Mesenchymal stem cell (in vitro differentiated cells and primary cell): ENCODE data around the gene SERPINI1.

Experiments used
- DNase-seq: peaks from one replicate; pipeline ENCODE4 v3.0.0-alpha.2; 2013
- H2AFZ ChIP-seq: one replicate; pipeline ENCODE4 v1.6.1; 2013; ENCODE audit warnings: low read depth, mild to moderate bottlenecking, control low read depth, inconsistent platforms, low read length, moderate library complexity
- H2AK5ac ChIP-seq: 2 replicates; pipeline ENCODE4 v1.6.1; 2013; ENCODE audit warnings: low read length, moderate library complexity, mild to moderate bottlenecking, inconsistent platforms; ENCODE audit not compliant: severe bottlenecking
- H2BK120ac ChIP-seq: one replicate; pipeline ENCODE4 v1.6.1; 2013; ENCODE audit warnings: low read depth, mild to moderate bottlenecking, inconsistent platforms, low read length, moderate library complexity
- H2BK12ac ChIP-seq, 2 experiments: one replicate each; pipeline ENCODE4 v1.6.1; 2013; ENCODE audit warnings: inconsistent platforms in 2 of 2, low read length in 2 of 2, mild to moderate bottlenecking in 2 of 2, moderate library complexity in 2 of 2, control low read depth in 1 of 2
- H2BK15ac ChIP-seq: one replicate; pipeline ENCODE4 v1.6.1; 2013; ENCODE audit warnings: mild to moderate bottlenecking, low read depth, inconsistent platforms; ENCODE audit not compliant: poor library complexity, severe bottlenecking
- H2BK5ac ChIP-seq: 2 replicates; pipeline ENCODE4 v1.6.1; 2013; ENCODE audit warnings: low read depth, mild to moderate bottlenecking, low read length, control low read depth, inconsistent platforms; ENCODE audit not compliant: poor library complexity, severe bottlenecking
- H3K14ac ChIP-seq, 2 experiments: one replicate each; pipeline ENCODE4 v1.6.1; 2013; ENCODE audit warnings: inconsistent platforms in 2 of 2, low read length in 2 of 2, control low read depth in 1 of 2, mild to moderate bottlenecking in 1 of 2, moderate library complexity in 1 of 2
- H3K18ac ChIP-seq, 2 experiments: one replicate each; pipeline ENCODE4 v1.6.1; 2013; ENCODE audit warnings: inconsistent platforms in 2 of 2, low read length in 2 of 2, control low read depth in 1 of 2, low read depth in 1 of 2, mild to moderate bottlenecking in 1 of 2
- H3K23ac ChIP-seq, 2 experiments: one replicate each; pipeline ENCODE4 v1.6.1; 2013; ENCODE audit warnings: inconsistent platforms in 2 of 2, low read length in 2 of 2, mild to moderate bottlenecking in 2 of 2, moderate library complexity in 2 of 2, control low read depth in 1 of 2
- H3K27ac ChIP-seq: 2 replicates; pipeline ENCODE4 v1.5.1; 2013; ENCODE audit warnings: mild to moderate bottlenecking, moderate library complexity, low read length, control low read depth, inconsistent platforms; ENCODE audit not compliant: poor library complexity, severe bottlenecking
- H3K27me3 ChIP-seq, 2 experiments: 2 replicates each; pipeline versions ENCODE4 v1.6.1 to v1.7.0; 2013; ENCODE audit warnings: low read length in 2 of 2, mild to moderate bottlenecking in 2 of 2, moderate library complexity in 2 of 2, control low read depth in 1 of 2, inconsistent platforms in 1 of 2; ENCODE audit not compliant: control insufficient read depth in 1 of 2, insufficient read depth in 1 of 2
- H3K36me3 ChIP-seq, 2 experiments: 2 replicates each; pipeline versions ENCODE4 v1.6.1 to v1.7.0; 2013; ENCODE audit warnings: low read length in 2 of 2, control low read depth in 1 of 2, inconsistent platforms in 1 of 2, low read depth in 1 of 2, mild to moderate bottlenecking in 1 of 2; ENCODE audit not compliant: insufficient read depth in 2 of 2, control insufficient read depth in 1 of 2
- H3K4ac ChIP-seq, 2 experiments: one replicate each; pipeline ENCODE4 v1.6.1; 2013; ENCODE audit warnings: inconsistent platforms in 2 of 2, low read length in 2 of 2, mild to moderate bottlenecking in 2 of 2, moderate library complexity in 2 of 2, control low read depth in 1 of 2, low read depth in 1 of 2
- H3K4me1 ChIP-seq: 2 replicates; pipeline ENCODE4 v1.6.1; 2013; ENCODE audit warnings: low read depth, low read length, control low read depth; ENCODE audit not compliant: control insufficient read depth, insufficient read depth
- H3K4me2 ChIP-seq: 2 replicates; pipeline ENCODE4 v1.6.1; 2013; ENCODE audit warnings: low read length, mild to moderate bottlenecking, inconsistent platforms; ENCODE audit not compliant: poor library complexity, severe bottlenecking
- H3K4me3 ChIP-seq, 2 experiments: 2 replicates each; pipeline versions ENCODE4 v1.5.1 to v1.7.0; 2013; ENCODE audit warnings: low read length in 2 of 2, mild to moderate bottlenecking in 2 of 2, control low read depth in 1 of 2, low read depth in 1 of 2; ENCODE audit not compliant: insufficient read depth in 1 of 2
- H3K79me1 ChIP-seq: replicated peaks from 2 replicates; pipeline ENCODE4 v1.6.1; 2013; ENCODE audit warnings: mild to moderate bottlenecking, control low read depth, low read length, inconsistent platforms; ENCODE audit not compliant: poor library complexity, severe bottlenecking
- H3K9ac ChIP-seq: 2 replicates; pipeline ENCODE4 v1.7.0; 2013; ENCODE audit warnings: mild to moderate bottlenecking, low read length, moderate library complexity
- H3K9me3 ChIP-seq: 2 replicates; pipeline ENCODE4 v1.7.0; 2013; ENCODE audit warnings: mild to moderate bottlenecking, low read length; ENCODE audit not compliant: control insufficient read depth
- H4K8ac ChIP-seq: one replicate; pipeline ENCODE4 v1.6.1; 2013; ENCODE audit warnings: inconsistent platforms, mild to moderate bottlenecking, low read length, moderate library complexity
- H4K91ac ChIP-seq: one replicate; pipeline ENCODE4 v1.6.1; 2013; ENCODE audit warnings: mild to moderate bottlenecking, low read length, inconsistent platforms
- WGBS: methylation state at CpG from one replicate; pipeline ENCODE4 v1.1.7; 2013; ENCODE audit warnings: mixed read lengths; 5-methylcytosine and 5-hydroxymethylcytosine counted together

Gene SERPINI1

GRCh38 chr3:167711439-167711838 is 24.1 kb upstream of the SERPINI1 start:
- Histone ChIP-seq H3K23ac (no peak overlapping the region), H3K4me1 (no peaks in the 10 kb centered on the region), H3K4me2 (no peak overlapping the region), H2BK12ac (no peak overlapping the region), H3K36me3 (peaks cover 12 to 52% of the 10 kb centered on the region in 2 experiments), H3K9ac (no peak overlapping the region), H3K79me1 (peaks cover 17% of the 10 kb centered on the region), H3K4ac (no peak overlapping the region), H2AFZ (no peak overlapping the region), H4K8ac (no peak overlapping the region), H2BK120ac (no peak overlapping the region), H3K14ac (no peak overlapping the region), H2AK5ac (no peak overlapping the region), H2BK15ac (no peak overlapping the region), H3K9me3 (no peaks in the 10 kb centered on the region), H3K4me3 (no peak overlapping the region), H3K27me3 (no peaks in the 10 kb centered on the region), H3K27ac (no peak overlapping the region), H4K91ac (no peak overlapping the region), H2BK5ac (no peak overlapping the region), H3K18ac (no peak overlapping the region)
- no peak for DNase-seq
- 100% methylated on average over 1 of the region's 1 CpG for WGBS

- Histone ChIP-seq H3K4me3 (no peak overlapping the region), H3K9ac (no peak overlapping the region), H2BK5ac (no peak overlapping the region), H3K27me3 (no peaks in the 10 kb centered on the region), H3K23ac (no peak overlapping the region), H4K8ac (no peak overlapping the region), H2BK15ac (no peak overlapping the region), H3K4me1 (no peaks in the 10 kb centered on the region), H3K4me2 (no peak overlapping the region), H3K9me3 (no peaks in the 10 kb centered on the region), H3K14ac (no peak overlapping the region), H2AFZ (no peak overlapping the region), H3K4ac (no peak overlapping the region), H4K91ac (no peak overlapping the region), H3K79me1 (peaks cover 19% of the 10 kb centered on the region), H2BK12ac (no peak overlapping the region), H3K27ac (no peak overlapping the region), H2BK120ac (no peak overlapping the region), H3K18ac (no peak overlapping the region), H2AK5ac (no peak overlapping the region), H3K36me3 (peaks cover 12 to 50% of the 10 kb centered on the region in 2 experiments)
- no peak for DNase-seq
- WGBS = no CpG with 5 or more reads among the region's 3 CpGs
These were observed 23.1 kb upstream of the SERPINI1 start for GRCh38 chr3:167712445-167712844.

GRCh38 chr3:167714871-167715270 is 20.6 kb upstream of the SERPINI1 start:
- Histone ChIP-seq H3K14ac (no peak overlapping the region), H3K79me1 (peaks cover 16% of the 10 kb centered on the region), H3K4me1 (no peaks in the 10 kb centered on the region), H2BK12ac (no peak overlapping the region), H2BK5ac (no peak overlapping the region), H3K23ac (no peak overlapping the region), H3K4me3 (no peak overlapping the region), H3K4ac (no peak overlapping the region), H3K9ac (no peak overlapping the region), H2BK15ac (no peak overlapping the region), H3K27me3 (no peaks in the 10 kb centered on the region), H3K36me3 (peaks cover 4 to 53% of the 10 kb centered on the region in 2 experiments), H2BK120ac (no peak overlapping the region), H3K27ac (no peak overlapping the region), H4K91ac (no peak overlapping the region), H4K8ac (no peak overlapping the region), H3K4me2 (no peak overlapping the region), H2AFZ (no peak overlapping the region), H3K9me3 (no peaks in the 10 kb centered on the region), H2AK5ac (no peak overlapping the region), H3K18ac (no peak overlapping the region)
- DNase-seq = no peak
- no CpG with 5 or more reads among the region's 1 CpG for WGBS

- no CpG with 5 or more reads among the region's 2 CpGs for WGBS
- Histone ChIP-seq H3K9me3 (no peaks in the 10 kb centered on the region), H3K18ac (no peak overlapping the region), H2AFZ (no peak overlapping the region), H2BK120ac (no peak overlapping the region), H2AK5ac (no peak overlapping the region), H3K27me3 (no peaks in the 10 kb centered on the region), H4K91ac (no peak overlapping the region), H2BK15ac (no peak overlapping the region), H2BK5ac (no peak overlapping the region), H2BK12ac (no peak overlapping the region), H3K4me2 (no peak overlapping the region), H3K14ac (no peak overlapping the region), H3K36me3 (peaks cover 0 to 50% of the 10 kb centered on the region in 2 experiments), H3K9ac (no peak overlapping the region), H4K8ac (no peak overlapping the region), H3K4ac (no peak overlapping the region), H3K23ac (no peak overlapping the region), H3K79me1 (peaks cover 8% of the 10 kb centered on the region), H3K4me3 (no peak overlapping the region), H3K27ac (no peak overlapping the region), H3K4me1 (no peaks in the 10 kb centered on the region)
- no peak for DNase-seq
These were observed 18.6 kb upstream of the SERPINI1 start for GRCh38 chr3:167716920-167717319.
